Erythroblast (primary cell): ENCODE data around the gene SZT2.

Experiments used
- GATA1 ChIP-seq: IDR thresholded peaks from 2 replicates; pipeline ENCODE4 v1.6.1; 2011; ENCODE audit warnings: low read depth, mild to moderate bottlenecking, control low read depth, low read length, moderate library complexity
- POLR2A ChIP-seq: IDR thresholded peaks from 2 replicates; pipeline ENCODE4 v1.6.1; 2011; ENCODE audit warnings: mild to moderate bottlenecking, low read length

GRCh38 chr1:43472087-43472462 is 82.4 kb downstream of the SZT2 start:
- TF ChIP-seq POLR2A (no peak), GATA1 (no peak)
